ENCODE measurements around the gene USP24.

- TF ChIP-seq, protein P1, sequence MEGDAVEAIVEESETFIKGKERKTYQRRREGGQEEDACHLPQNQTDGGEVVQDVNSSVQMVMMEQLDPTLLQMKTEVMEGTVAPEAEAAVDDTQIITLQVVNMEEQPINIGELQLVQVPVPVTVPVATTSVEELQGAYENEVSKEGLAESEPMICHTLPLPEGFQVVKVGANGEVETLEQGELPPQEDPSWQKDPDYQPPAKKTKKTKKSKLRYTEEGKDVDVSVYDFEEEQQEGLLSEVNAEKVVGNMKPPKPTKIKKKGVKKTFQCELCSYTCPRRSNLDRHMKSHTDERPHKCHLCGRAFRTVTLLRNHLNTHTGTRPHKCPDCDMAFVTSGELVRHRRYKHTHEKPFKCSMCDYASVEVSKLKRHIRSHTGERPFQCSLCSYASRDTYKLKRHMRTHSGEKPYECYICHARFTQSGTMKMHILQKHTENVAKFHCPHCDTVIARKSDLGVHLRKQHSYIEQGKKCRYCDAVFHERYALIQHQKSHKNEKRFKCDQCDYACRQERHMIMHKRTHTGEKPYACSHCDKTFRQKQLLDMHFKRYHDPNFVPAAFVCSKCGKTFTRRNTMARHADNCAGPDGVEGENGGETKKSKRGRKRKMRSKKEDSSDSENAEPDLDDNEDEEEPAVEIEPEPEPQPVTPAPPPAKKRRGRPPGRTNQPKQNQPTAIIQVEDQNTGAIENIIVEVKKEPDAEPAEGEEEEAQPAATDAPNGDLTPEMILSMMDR (IDR thresholded peaks at IDR 0.05), result no peak
- no peak for TF ChIP-seq CBFB (CRISPR knock-in tag; IDR thresholded peaks at IDR 0.05; ENCODE audit: low read depth)
- TF ChIP-seq MLX (CRISPR knock-in tag; IDR thresholded peaks at IDR 0.05), result no peak
- TF ChIP-seq, protein P2, sequence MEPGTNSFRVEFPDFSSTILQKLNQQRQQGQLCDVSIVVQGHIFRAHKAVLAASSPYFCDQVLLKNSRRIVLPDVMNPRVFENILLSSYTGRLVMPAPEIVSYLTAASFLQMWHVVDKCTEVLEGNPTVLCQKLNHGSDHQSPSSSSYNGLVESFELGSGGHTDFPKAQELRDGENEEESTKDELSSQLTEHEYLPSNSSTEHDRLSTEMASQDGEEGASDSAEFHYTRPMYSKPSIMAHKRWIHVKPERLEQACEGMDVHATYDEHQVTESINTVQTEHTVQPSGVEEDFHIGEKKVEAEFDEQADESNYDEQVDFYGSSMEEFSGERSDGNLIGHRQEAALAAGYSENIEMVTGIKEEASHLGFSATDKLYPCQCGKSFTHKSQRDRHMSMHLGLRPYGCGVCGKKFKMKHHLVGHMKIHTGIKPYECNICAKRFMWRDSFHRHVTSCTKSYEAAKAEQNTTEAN (CRISPR knock-in tag; IDR thresholded peaks at IDR 0.05), result no peak
- TF ChIP-seq ZBTB21 (CRISPR knock-in tag; IDR thresholded peaks at IDR 0.05; ENCODE audit: borderline replicate concordance), result no peak
- TF ChIP-seq FOXP1 (CRISPR knock-in tag; IDR thresholded peaks at IDR 0.05; ENCODE audit: borderline replicate concordance), result no peak
- TF ChIP-seq SP1 (CRISPR knock-in tag; conservative IDR thresholded peaks at IDR 0.05), result no peak
- no peak for TF ChIP-seq ETV6 (CRISPR knock-in tag; IDR thresholded peaks at IDR 0.05)
Measured at GRCh38 chr1:55246896-55247295, 31.7 kb upstream of the USP24 start.
